GM19468 (cell line): ENCODE results near the gene ASTN2.
"Not testable (repeated sequence)": the region's sequence is repeated elsewhere in the genome, so short reads cannot be mapped to it uniquely, and the experiment has no call there.

Experiments
- ATAC-seq: cut with Tn5 transposase; IDR thresholded peaks from one replicate; pipeline ENCODE4 v1.9.1; 2021; ENCODE audit warnings: mild to moderate bottlenecking, moderate library complexity, moderate number of reproducible peaks; ENCODE audit not compliant: unreplicated experiment; ENCODE audit errors: extremely low read depth

ASTN2 gene

GRCh38 chr9:117091529-117091928 lies 323.3 kb downstream of the ASTN2 start:
- ATAC-seq: no peak

GRCh38 chr9:117088786-117089185 lies 326.1 kb downstream of the ASTN2 start:
- ATAC-seq: no peak

GRCh38 chr9:117088140-117088539 lies 326.7 kb downstream of the ASTN2 start:
- ATAC-seq: no peak

- no peak for ATAC-seq
Observed at GRCh38 chr9:117084221-117084620, 330.6 kb downstream of the ASTN2 start.

- ATAC-seq: no peak
Observed at GRCh38 chr9:117083559-117083958, 331.3 kb downstream of the ASTN2 start.

- no peak for ATAC-seq
Observed at GRCh38 chr9:117081641-117082317, 333.1 kb downstream of the ASTN2 start.

GRCh38 chr9:117080765-117081390 lies 334.0 kb downstream of the ASTN2 start:
- ATAC-seq: no peak

GRCh38 chr9:117076571-117077290 lies 338.1 kb downstream of the ASTN2 start:
- ATAC-seq: no peak

GRCh38 chr9:117075636-117076035 lies 339.2 kb downstream of the ASTN2 start:
- no peak for ATAC-seq

GRCh38 chr9:117074784-117075520 lies 339.9 kb downstream of the ASTN2 start:
- ATAC-seq: no peak

- no peak for ATAC-seq
Observed at GRCh38 chr9:117074342-117074662, 340.6 kb downstream of the ASTN2 start.

- no peak for ATAC-seq
Observed at GRCh38 chr9:117073539-117074341, 341.1 kb downstream of the ASTN2 start.

GRCh38 chr9:117073071-117073470 lies 341.8 kb downstream of the ASTN2 start:
- no peak for ATAC-seq

GRCh38 chr9:117072216-117072615 lies 342.6 kb downstream of the ASTN2 start:
- no peak for ATAC-seq

GRCh38 chr9:117071673-117072207 lies 343.1 kb downstream of the ASTN2 start:
- not testable (repeated sequence) for ATAC-seq

GRCh38 chr9:117063721-117064471 lies 351.0 kb downstream of the ASTN2 start:
- no peak for ATAC-seq

GRCh38 chr9:117060963-117061362 lies 353.9 kb downstream of the ASTN2 start:
- no peak for ATAC-seq

GRCh38 chr9:117050007-117050406 lies 364.9 kb downstream of the ASTN2 start:
- no peak for ATAC-seq

- no peak for ATAC-seq
Observed at GRCh38 chr9:117046666-117047327, 368.1 kb downstream of the ASTN2 start.
